SK-N-DZ (cell line): ENCODE results near the gene AUTS2.

Experiments
- DNase-seq: peaks from one replicate; pipeline ENCODE4 v3.0.0-alpha.2; 2015; ENCODE audit warnings: low spot score

Gene AUTS2

GRCh38 chr7:69885431-69885830 lies 287.2 kb downstream of the AUTS2 start:
- no peak for DNase-seq

DNA sequence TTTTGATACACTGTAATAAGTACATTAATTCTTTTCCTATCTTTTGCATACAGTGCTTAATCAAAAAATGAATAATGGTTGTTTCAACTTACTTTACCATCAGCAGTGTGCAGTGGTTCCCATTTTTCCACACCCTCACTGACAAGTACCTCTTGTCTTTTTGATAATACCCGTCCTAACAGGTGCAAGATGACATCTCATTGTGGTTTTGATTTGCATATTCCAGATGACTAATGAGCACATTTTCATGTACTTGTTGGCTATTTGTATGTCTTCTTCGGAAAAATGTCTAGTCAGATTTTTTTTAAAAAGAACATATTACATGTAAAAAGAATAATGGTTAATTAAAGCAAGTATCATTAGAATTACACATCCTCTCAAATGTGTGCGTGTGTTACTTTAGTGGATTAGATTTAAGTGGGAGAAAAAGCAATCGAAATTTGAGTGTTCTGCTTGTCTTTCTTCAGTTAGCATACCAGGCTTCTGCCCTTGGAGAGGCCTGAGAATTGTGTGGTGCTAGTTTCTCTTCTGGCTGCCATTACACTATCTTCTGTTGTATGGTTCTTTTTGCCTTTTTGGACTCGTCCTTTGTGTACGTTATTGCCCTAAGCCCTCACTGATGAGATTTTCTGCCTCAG lies 291.2 kb downstream of the AUTS2 start:
- peak; percentile 8 for DNase-seq

DNA sequence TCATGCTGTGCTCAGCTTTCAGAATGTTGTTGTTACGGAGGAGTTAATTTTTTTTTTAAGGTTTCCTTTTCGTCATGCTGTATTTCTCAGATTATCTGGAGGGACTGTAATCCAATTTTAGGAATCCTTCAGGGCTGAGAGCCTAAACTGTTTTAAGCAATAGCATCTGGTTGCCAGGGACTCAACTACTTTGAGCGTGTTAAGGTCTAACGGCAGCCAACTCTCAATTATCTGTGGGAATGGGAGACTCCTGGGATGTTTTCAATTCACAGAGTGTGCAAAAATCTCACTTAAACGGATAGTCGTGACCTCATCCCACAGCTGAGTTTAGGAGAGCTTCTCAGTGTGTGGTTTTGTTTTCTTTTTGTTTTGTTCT lies 291.7 kb downstream of the AUTS2 start:
- DNase-seq = peak; percentile 23

DNA sequence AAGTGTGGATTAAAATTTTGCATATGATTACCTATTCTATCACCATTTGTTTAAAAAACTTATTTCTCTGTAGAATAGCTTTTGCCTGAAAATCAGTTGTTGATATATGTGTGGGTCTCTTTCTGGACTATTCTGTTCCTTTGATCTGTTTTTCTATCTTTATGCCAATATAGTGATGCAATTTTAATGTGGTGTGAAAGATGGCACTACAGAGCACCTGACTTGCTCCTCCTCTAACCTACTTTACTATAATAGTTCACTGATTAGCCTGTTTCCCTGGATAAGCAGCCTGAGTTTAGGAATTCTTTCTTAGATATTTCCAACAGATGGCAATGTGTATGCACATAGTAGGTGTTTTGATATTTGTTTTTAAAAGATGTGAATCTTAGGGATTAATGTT lies 294.5 kb downstream of the AUTS2 start:
- no peak for DNase-seq

DNA sequence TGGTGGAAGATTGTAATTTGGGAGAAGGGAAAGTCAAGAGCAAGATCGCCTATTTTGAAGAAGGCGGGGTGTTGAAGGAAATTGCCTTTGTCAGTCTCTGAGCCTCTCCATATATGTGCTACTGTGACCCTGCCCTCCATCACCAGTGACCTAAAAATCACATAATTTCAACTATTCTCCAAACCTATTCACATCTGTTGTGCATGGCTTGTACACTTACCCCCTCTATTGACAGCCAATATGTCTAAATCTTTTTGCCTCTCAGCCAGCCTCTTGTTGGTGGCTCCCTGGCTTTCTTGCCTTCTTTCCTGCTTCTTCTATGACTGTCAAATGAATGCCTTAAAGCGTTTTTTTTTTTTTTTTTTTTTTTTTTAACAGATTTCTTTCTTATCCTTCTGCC lies 295.6 kb downstream of the AUTS2 start:
- DNase-seq = peak; percentile 52

GRCh38 chr7:69895446-69895845 lies 297.2 kb downstream of the AUTS2 start:
- no peak for DNase-seq

GRCh38 chr7:69896121-69896520 lies 297.8 kb downstream of the AUTS2 start:
- DNase-seq = no peak

GRCh38 chr7:69898189-69898588 lies 299.9 kb downstream of the AUTS2 start:
- no peak for DNase-seq

- DNase-seq = no peak
These were observed 305.1 kb downstream of the AUTS2 start for GRCh38 chr7:69903410-69903809.

DNA sequence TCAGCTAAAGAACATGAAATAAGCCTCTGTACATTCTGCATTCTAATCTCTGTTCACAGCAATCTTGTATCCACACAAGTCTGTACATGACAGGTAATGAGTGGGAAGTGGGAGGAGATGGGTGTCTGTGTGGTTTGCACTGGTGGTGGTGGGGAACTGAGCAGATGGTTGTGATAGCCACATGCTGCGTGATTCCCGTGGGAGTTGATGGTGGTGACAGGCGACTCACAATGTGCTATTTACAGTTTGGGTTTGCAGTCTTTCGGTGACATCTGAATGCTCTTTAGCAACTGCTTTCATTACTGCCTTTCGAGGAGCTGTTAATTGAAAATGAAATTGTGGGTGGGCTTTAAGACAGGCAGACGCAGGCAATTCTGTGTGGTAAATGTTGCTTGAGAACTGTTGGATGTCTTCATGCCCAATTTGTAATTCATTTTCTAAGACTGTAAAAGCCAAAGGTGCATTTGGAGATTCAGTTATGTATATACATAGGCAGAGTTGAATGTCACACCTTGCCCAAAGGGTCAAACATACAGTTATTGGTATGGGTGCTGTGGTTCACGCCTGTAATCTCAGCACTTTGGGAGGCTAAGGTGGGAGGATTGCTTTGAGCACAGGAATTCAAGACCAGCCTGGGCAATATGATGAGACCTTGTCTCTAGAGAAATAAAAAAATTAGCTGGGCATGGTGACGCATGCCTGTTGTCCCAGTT lies 308.2 kb downstream of the AUTS2 start:
- DNase-seq = peak; percentile 34

DNA sequence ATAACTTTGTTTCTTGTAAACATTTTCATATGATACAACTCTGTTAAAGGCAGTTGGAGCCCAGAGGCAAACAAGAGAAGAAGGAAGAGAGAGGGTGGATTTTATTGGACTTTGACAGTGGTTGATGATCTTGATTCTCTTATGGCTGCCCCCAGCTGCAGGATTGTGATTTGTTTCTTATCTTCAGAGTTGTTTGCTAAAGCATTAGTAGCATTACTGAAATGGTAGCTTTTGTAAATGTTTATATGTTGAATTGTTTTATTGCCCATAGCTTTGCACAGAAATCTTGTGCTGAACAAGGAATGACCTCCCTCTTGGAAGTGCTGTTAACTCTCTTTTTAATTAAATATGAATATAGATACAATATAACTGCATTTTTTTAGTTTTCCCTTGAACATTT lies 309.4 kb downstream of the AUTS2 start:
- no peak for DNase-seq

DNA sequence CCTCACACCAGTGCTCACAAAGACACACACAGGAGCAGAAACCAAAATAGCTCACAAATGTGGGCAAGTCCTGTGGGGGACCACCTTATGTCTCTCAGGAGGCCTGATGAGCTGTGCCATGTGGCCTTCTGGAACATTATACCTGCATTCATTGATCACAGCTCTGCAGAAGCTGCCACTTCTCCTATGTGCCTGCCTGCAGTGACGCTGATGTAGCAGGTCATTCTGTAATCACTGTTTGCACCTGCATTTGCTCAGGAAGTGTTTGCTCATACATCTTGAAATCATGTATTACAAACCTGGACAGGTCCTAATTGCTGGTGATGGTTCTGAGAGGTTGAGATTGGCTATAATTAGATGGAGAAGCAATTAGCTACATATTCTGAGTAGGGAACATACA lies 310.2 kb downstream of the AUTS2 start:
- no peak for DNase-seq

DNA sequence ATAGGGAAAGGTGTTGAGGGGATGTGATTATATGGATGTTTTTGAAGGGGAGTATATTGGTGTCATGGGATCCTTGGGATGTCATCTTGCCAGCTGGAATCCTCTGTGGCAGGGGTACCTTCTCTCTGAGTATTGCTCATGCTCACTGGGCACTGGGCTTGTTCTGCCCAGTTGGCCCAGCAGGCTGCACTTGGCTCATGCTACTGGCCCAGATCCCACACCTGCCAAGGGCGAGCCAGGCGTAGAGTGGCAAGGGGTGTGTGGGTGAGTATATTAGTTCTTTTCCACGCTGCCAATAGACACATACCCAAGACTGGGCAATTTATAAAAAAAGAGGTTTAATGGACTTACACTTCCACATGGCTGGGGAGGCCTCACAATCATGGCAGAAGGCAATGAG lies 311.9 kb downstream of the AUTS2 start:
- DNase-seq = no peak

GRCh38 chr7:69911337-69911736 lies 313.1 kb downstream of the AUTS2 start:
- no peak for DNase-seq

DNA sequence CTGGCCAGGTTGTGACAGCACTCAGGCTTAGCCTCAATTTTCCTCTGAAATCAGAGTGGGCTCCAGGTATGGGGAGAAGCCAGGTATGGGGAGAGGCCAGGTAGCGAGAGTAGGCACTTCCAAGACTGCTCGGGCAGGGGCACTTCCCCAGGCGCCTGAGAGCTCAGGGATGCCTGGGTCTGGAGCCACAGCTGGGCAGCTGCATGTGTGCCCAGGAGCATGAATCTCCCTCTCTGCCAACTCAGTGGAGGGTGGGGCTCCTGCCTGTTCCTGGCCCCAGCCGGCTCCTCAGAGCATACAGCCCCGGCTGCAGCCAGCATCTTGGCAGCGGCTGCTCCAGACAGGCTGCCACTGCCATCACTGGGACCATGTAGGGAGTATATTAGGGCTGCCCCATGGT lies 313.9 kb downstream of the AUTS2 start:
- DNase-seq = no peak

DNA sequence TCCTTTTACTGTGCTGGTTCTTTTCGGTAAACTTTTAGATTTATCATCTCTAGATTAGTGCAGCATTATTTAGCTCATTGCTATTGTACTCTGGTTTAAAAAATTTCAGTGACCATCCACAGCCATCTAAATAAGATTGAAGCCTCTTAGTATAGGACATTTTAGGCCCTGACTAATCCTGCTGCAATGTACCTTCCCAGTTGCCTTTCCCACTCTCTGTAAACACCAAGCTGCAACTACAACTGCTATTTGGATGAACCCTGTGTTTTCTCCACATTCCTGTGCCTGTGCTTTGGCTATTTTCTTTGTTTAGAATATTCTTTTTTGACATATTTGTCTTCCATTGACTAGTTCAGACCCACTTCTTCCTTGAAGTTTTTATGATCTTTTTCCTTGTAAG lies 314.6 kb downstream of the AUTS2 start:
- no peak for DNase-seq

DNA sequence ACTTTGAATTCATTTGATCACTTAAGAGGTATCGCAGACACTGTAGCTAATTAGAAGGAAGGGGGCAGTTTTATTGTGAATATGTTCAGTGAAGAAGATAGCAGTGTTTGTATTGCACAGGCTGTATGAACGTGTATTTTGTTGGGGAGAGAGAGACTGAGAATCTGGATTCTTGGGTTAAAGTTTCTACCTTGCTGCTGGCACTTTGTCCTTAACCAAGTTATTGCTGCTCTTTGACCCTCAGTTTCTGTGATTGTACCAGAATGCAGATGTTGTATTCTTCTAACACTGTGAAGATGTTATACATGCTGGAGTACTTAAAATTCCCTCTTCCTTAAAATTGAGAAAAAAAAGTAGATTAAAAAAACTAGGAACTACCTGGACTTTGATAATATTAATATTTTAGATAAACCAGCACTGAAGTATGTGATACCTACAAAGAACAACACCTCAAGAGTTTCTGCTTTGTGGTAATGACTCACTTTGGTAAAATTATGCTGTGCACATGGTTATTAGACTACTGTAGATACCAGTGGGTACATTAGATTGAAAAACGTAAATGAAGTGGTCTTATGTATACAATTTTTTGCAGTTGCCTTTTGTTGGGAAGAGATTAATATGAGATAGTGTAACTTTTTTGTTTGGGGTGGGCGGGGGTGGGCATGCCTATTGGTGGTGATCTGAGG lies 321.3 kb downstream of the AUTS2 start:
- DNase-seq = no peak

GRCh38 chr7:69920797-69921196 lies 322.5 kb downstream of the AUTS2 start:
- DNase-seq = no peak

DNA sequence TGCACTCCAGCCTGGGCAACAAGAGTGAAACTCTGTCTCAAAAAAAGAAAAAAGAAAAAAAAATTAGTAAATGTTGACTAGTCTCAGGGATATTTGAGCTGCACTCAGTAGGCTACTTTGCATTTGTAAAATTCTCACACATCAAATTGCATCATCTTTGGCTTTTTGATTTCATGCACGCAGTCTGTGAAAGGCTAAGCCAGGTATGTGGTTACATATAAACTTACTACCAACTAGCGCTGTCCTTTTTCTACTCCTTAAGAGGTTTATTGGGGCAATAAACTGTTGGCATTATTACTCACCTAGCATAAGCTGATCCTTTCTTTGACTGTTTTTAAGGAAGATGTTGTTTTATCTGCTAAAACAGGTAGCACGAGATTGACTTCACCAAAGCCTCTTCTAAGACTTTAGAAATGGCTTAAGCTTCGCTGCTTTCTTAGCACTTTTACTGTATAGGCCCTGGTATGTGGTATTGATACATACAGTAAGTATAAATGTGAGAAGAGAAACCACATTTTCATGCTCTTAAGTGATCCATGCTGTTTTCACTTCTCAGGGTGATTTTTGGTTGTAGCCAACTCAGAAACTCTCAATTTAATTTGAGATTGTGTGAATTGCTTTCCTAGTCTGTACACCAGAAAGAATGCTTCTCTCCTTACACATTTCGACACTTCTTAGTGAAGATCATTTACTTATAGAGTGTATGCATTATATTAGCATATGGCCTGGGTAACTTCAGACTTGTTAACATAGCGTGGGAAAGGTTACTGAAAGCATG lies 323.9 kb downstream of the AUTS2 start:
- DNase-seq = no peak

GRCh38 chr7:69927461-69927860 lies 329.2 kb downstream of the AUTS2 start:
- no peak for DNase-seq

DNA sequence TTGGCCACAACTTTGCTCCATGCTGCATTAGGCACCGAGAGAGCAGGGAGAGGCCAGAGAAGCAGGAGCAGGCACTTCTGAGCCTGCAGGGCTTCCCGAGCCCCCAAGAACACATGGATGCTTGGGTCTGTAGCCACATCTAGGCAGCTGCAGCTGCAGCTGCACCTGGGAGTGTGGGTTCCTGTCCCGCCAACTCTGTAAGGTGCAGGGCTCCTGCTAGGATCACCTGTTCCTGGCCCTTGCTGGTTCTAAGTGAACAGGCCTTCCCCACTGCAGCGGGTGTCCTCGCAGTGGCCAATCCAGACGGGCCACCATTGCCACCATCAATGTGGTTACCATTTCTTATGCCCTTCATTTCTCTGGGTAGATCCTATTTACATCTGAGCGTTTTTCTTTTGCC lies 330.3 kb downstream of the AUTS2 start:
- no peak for DNase-seq

DNA sequence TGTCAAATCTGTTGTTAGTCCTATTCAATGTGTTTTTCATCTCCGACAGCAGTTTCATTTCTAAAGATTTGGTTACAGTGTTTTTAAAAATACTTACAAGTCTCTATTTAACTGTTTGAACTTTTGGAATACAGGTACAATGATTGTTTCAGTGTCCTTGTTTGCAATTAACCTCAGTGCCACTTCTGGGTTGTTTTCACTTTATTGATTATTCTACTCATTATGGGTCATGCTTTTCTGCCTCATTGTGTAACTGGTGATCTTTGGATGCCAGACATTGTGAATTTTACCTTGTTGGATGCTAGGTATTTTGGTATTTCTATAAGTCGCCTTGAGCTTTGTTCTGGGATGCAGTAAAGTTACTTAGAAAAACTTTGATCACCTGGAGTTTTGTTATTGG lies 331.3 kb downstream of the AUTS2 start:
- DNase-seq = no peak
